Left lung (tissue), 10 donors: ENCODE data around the gene NANOGP8. TPM values are rescaled to one million over a fixed set of nuclear protein-coding genes. Genes with fewer than 3 reads are reported as not detected.

Experiments used
- ATAC-seq: fragments of 200-7000 bp; cut with Tn5 transposase; one replicate; pipeline ENCODE4 v1.9.1; 2020; ENCODE audit warnings: moderate library complexity
- DNase-seq, 4 donors: peaks; one replicate each; pipeline ENCODE4 v3.0.0-alpha.2; 2013 to 2020
- H3K27ac ChIP-seq, 2 donors: fragments of 200-600 bp; sonication (generic) in 1 of 2; one replicate each; pipeline versions ENCODE4 v1.5.0 to v1.8.0; 2020 to 2021
- H3K27me3 ChIP-seq, 2 donors: fragments of 200-600 bp; sonication (generic) in 1 of 2; one replicate each; pipeline versions ENCODE4 v1.5.0 to v1.8.0; 2020 to 2021
- H3K36me3 ChIP-seq, 2 donors: fragments of 200-600 bp; sonication (generic) in 1 of 2; one replicate each; pipeline versions ENCODE4 v1.5.0 to v1.8.0; 2020 to 2021
- H3K4me1 ChIP-seq, 2 donors: fragments of 200-600 bp; one replicate each; pipeline ENCODE4 v1.8.0; 2021
- H3K4me3 ChIP-seq, 2 donors: fragments of 200-600 bp; sonication (generic) in 1 of 2; one replicate each; pipeline versions ENCODE4 v1.5.0 to v1.8.0; 2020 to 2021; ENCODE audit warnings: mild to moderate bottlenecking in 1 of 2
- H3K9me3 ChIP-seq, 2 donors: fragments of 200-600 bp; sonication (generic) in 1 of 2; one replicate each; pipeline versions ENCODE4 v1.5.0 to v1.8.0; 2020 to 2021
- intact Hi-C, 2 donors: fragments of 100-400 bp; cut with DNase I; formaldehyde crosslinking; loops; one replicate each; pipeline versions ENCODE4 v1.11.2 to v1.14.2; 2022
- polyA plus RNA-seq, 6 donors: library from polyadenylated mRNA; unstranded; fragments of 120-200 nt; gene quantifications; one replicate each; pipeline ENCODE4 v1.2.1, GENCODE V29; 2013; ENCODE audit not compliant: insufficient read length in 6 of 6
- total RNA-seq, 2 donors: library from RNA; stranded (reverse); fragmentation: NEBNext Ultra II Directional; extraction: Animal tissue kit (Norgen Biotek cat#: 25700); gene quantifications; one replicate each; pipeline ENCODE4 v1.2.1, GENCODE V29; 2021
- TF ChIP-seq, protein P1 (sequence below), 2 donors: fragments of 200-600 bp; sonication (generic) in 1 of 2; IDR thresholded peaks; one replicate each; pipeline versions ENCODE4 v1.5.0 to v1.8.0; 2021; ENCODE audit warnings: antibody characterized with exemption in 2 of 2
- donor health status: DM: no; HTN: yes; CAD: no.
- donor health status: DM: no; HTN: no; CAD: no.

Gene NANOGP8
- total and polyA plus RNA-seq, 8 donors: 0.24 to 0.82 (median 0.47) TPM; not detected in 4

GRCh38 chr15:35066094-35066493 is 19.0 kb downstream of the NANOGP8 start:
- Histone ChIP-seq H3K4me3 (no peak overlapping the region), H3K27ac (no peak overlapping the region), H3K4me1 (peaks cover 0 to 16% of the 10 kb centered on the region in 2 donors), H3K27me3 (no peaks in the 10 kb centered on the region), H3K9me3 (no peaks in the 10 kb centered on the region), H3K36me3 (no peaks in the 10 kb centered on the region)
- intact Hi-C loops: no loop called here
- no peak for DNase-seq
- no peak for ATAC-seq
- TF ChIP-seq, protein P1, sequence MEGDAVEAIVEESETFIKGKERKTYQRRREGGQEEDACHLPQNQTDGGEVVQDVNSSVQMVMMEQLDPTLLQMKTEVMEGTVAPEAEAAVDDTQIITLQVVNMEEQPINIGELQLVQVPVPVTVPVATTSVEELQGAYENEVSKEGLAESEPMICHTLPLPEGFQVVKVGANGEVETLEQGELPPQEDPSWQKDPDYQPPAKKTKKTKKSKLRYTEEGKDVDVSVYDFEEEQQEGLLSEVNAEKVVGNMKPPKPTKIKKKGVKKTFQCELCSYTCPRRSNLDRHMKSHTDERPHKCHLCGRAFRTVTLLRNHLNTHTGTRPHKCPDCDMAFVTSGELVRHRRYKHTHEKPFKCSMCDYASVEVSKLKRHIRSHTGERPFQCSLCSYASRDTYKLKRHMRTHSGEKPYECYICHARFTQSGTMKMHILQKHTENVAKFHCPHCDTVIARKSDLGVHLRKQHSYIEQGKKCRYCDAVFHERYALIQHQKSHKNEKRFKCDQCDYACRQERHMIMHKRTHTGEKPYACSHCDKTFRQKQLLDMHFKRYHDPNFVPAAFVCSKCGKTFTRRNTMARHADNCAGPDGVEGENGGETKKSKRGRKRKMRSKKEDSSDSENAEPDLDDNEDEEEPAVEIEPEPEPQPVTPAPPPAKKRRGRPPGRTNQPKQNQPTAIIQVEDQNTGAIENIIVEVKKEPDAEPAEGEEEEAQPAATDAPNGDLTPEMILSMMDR (IDR thresholded peaks at IDR 0.05): no peak

- H3K4me1 ChIP-seq: peaks cover 0 to 11% of the 10 kb centered on the region in 2 donors
- ATAC-seq (no peak), DNase-seq (no peak)
- H3K4me3 ChIP-seq: no peak overlapping the region
- no peaks in the 10 kb centered on the region for H3K27me3 ChIP-seq
- H3K9me3 ChIP-seq: no peaks in the 10 kb centered on the region
- TF ChIP-seq, protein P1 (IDR thresholded peaks at IDR 0.05): no peak
- no peaks in the 10 kb centered on the region for H3K36me3 ChIP-seq
- intact Hi-C loops: no loop called here
- no peak overlapping the region for H3K27ac ChIP-seq
These were observed 20.4 kb downstream of the NANOGP8 start for GRCh38 chr15:35064576-35065190.

DNA sequence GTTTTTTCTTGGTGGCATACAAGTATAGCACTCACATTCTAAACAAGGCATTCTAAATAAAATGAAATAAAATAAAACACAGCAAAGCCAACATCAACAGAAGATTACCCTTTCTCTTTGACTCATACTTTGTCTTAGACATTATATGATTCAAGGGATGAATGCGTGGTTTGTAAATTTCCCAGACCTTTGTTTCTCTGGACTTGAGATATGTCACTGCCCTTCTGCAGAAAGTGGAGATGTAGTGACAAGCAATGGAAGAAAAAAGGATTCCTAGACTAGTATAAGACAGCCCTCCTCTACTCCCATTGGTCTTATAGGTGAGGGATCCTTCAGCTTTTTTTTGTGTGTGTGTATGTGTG is 22.4 kb downstream of the NANOGP8 start:
- TF ChIP-seq, protein P1 (IDR thresholded peaks at IDR 0.05): no peak
- no peak for ATAC-seq
- Histone ChIP-seq H3K27ac (no peak overlapping the region), H3K4me3 (no peak overlapping the region), H3K36me3 (no peaks in the 10 kb centered on the region), H3K27me3 (no peaks in the 10 kb centered on the region), H3K9me3 (no peaks in the 10 kb centered on the region), H3K4me1 (peaks cover 0 to 10% of the 10 kb centered on the region in 2 donors)
- intact Hi-C loops: no loop called here
- DNase-seq: no peak

- intact Hi-C loops: no loop called here
- Histone ChIP-seq H3K27me3 (no peaks in the 10 kb centered on the region), H3K9me3 (no peaks in the 10 kb centered on the region), H3K4me3 (no peak overlapping the region), H3K36me3 (no peaks in the 10 kb centered on the region), H3K4me1 (peaks cover 0 to 5% of the 10 kb centered on the region in 2 donors), H3K27ac (no peak overlapping the region)
- no peak for ATAC-seq
- DNase-seq: no peak
- TF ChIP-seq, protein P1 (IDR thresholded peaks at IDR 0.05): no peak
These were observed 23.0 kb downstream of the NANOGP8 start for GRCh38 chr15:35061825-35062737.

DNA sequence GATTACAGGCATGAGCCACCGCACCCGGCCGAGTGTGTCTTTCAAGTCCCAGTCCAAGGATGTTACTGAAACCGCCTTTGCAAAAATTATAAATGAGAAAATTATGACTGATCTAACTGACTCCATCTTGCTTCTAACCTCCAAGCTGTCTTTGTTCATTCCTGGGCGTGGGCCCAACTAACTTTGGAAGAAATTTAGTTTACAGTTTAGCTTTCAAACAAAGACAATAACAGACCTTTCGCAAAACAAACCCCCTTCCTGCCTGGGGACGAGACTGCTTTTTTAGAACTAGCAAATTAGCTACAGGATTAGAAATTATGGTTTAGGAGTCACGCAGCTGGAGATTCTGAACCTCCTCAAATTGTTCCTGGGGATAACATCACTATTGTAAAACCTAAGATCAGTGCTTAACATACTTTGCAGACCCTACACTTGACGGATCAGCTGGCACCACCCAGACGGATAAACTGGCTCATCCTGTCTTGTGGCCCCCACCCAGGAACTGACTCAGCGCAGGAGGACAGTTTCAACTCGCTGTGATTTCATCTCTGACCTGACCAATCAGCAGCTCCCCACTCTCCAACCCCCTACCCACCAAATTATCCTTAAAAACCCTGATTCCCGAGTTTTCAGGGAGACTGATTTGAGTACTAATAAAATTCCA is 23.8 kb downstream of the NANOGP8 start:
- Histone ChIP-seq H3K4me1 (peaks cover 0 to 5% of the 10 kb centered on the region in 2 donors), H3K27me3 (no peaks in the 10 kb centered on the region), H3K36me3 (no peaks in the 10 kb centered on the region), H3K27ac (no peak overlapping the region), H3K4me3 (no peak overlapping the region), H3K9me3 (no peaks in the 10 kb centered on the region)
- TF ChIP-seq, protein P1 (IDR thresholded peaks at IDR 0.05): no peak
- DNase-seq (no peak), ATAC-seq (no peak)
- intact Hi-C loops: no loop called here
